Choroid plexus epithelial cell (primary cell): Measurements from ENCODE around the gene MON1A.

Experiments used
- DNase-seq: peaks from one replicate; pipeline ENCODE4 v3.0.0-alpha.2; 2010; ENCODE audit warnings: low read depth
- H3K4me3 ChIP-seq: 2 replicates; pipeline ENCODE4 v1.5.1; 2011; ENCODE audit warnings: low read depth, mild to moderate bottlenecking, control low read depth, low read length, moderate library complexity
- CTCF ChIP-seq: conservative IDR thresholded peaks from 2 replicates; pipeline ENCODE4 v1.5.1; 2011; ENCODE audit warnings: low read depth, mild to moderate bottlenecking, control low read depth, inconsistent platforms, low read length, moderate library complexity

MON1A gene

DNA sequence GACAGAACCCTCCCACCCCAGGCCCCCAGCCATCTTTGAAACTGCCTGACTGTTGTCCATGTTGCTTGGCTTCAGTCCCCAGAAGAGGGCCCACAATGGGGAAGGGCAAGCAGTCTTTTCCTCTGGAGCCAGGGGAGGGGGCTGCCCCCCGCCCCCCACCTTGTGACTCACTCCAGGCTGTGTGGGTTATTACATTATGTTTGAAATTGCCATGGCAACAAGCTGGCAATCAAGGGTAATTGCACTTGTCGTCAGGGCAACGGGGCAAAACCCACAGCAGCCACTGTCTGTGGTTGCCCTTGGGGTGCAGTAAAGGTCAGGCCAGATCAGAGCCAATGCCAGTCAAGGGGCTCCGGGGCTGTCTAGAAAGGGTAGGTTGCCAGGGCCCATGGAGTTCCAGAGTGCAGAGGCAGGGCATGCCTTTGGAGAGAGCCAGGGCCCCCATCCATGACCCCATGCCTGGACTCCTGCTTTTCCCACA, 56.8 kb downstream of the MON1A start:
- no peak overlapping the region for H3K4me3 ChIP-seq
- DNase-seq, result no peak
- no peak for TF ChIP-seq CTCF

DNA sequence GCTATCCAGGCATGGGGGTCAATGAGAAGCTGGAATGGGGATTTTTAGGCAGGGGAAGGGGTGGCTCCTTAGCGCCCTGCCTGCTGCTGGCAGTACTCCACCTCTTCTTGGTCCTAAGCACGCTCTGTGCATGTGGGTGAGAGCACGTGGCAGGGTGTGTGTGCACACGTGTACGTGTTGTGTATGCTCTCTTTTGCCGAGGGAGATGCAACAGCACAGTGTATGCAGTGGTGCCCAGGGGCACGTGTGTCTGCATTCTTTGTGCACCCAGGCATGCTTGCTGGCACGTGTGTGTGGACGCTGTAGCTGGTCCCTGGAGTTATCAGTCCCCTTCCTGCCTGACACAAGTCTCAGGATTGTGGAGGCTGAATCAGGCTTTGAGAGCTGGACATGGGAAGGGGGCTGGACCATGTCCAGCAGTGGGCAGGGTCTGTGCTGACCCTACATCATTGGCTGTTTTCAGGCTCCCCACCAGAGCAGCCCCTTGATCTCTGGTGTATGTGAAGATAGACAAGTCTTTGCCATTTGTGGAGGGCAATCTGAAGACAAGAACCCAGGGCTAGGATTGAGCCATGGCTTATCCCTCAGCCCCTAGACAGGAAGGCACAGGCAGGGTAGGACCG, 58.0 kb downstream of the MON1A start:
- no peak overlapping the region for H3K4me3 ChIP-seq
- no peak for TF ChIP-seq CTCF
- no peak for DNase-seq

- H3K4me3 ChIP-seq, result peak within 1 kb of the TSS; percentile 20
- TF ChIP-seq CTCF, result no peak
- no peak for DNase-seq
Observed at GRCh38 chr3:49869525-49870126, 60.0 kb downstream of the MON1A start, which contains the start of gene CAMKV. Gene CAMKV (minus strand): TSS chr3:49869906. CDS start chr3:49862388, 7,518 bp downstream.

DNA sequence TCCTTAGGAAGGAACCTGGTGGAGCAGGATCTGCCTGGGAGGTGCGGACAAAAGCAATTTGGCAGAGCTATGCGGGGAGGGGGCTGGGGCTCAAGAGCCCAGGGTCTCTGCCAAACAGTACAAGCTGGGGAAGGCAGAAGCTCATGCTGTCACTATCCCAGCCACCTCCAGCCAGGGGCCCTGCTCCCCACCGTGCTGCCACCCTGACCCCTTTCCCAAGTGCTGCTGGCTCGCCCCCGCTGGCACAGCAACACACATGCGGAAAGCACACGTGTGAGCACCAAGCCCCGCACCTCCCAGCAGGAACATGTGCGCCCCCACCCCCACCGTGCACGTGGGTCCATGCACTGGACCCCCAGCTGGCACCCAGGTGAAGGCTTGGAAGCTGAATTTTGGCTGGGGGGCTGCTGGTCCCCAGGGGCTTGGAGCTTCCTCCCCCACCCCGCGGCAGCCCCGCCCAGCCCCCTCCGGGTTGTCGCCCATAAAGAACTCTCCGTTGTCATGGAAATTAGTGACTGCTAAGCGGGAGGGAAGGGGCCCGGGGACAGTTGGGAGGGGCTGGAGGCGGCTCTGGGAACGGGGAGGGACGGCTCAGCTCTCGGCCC, 60.6 kb downstream of the MON1A start:
- no peak for TF ChIP-seq CTCF
- no peak for DNase-seq
- no peak overlapping the region for H3K4me3 ChIP-seq

DNA sequence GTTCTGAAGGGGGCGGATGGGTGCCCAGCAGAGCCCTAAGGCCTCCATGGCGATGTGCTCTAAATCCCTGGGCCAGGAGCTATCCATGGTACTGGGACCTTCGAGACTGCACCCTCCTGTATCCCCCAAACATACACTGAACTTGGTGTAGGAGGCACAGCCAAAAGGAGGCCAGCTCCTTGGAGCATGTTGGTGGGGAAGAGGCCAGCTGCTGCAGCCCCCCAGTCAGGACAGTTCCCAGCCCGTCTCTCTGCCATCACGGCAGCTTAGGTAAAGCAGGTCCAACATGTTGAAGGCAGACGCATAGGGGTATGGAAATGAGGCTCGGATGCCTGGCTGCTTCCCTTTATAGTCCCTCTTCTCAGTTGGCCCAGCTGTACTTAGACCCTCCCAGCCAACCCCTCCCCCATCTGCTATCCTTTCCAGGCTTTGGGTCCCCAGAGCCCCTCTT, 61.7 kb downstream of the MON1A start:
- peak; percentile 50 for DNase-seq
- H3K4me3 ChIP-seq, result no peak overlapping the region
- no peak for TF ChIP-seq CTCF

GRCh38 chr3:49867400-49867799, 62.2 kb downstream of the MON1A start:
- TF ChIP-seq CTCF, result no peak
- no peak for DNase-seq
- no peak overlapping the region for H3K4me3 ChIP-seq
